HG03060 (cell line): ENCODE data around the gene KHDC4.

Experiments used
- ATAC-seq: cut with Tn5 transposase; IDR thresholded peaks from one replicate; pipeline ENCODE4 v1.9.1; 2021; ENCODE audit warnings: low read depth, moderate number of reproducible peaks; ENCODE audit not compliant: unreplicated experiment

The KHDC4 gene

DNA sequence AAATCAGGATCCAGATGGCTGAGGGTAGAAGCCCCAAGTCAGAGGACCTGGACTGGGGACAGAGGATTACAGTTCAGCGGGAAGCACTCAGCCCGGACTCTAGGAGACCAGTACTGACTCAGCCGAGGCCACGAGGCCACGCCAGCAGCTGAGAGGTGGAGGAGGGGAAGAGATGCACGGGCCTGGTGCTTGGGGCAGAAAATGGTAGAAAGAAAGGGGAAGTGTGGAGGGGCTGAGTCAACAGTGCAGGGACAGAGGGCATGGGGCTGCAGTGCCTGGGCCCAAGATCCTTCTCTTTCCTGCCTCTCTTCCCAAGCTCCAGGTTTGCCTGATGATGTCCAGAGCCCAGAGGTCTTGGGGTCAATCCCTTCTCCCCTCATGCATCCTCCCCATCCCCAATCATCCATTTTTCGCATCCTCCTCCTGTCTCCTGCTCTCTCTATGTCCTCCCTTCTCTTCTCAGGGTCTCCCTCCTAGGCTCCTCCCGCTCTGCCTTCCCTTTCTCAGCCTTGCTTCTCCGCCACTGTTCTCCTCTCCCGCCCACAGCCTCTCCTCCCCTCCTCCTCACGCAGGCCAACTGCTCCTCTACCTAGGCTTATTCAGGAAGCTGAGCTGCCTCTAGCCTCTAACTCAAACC is 36.4 kb upstream of the KHDC4 start:
- no peak for ATAC-seq

DNA sequence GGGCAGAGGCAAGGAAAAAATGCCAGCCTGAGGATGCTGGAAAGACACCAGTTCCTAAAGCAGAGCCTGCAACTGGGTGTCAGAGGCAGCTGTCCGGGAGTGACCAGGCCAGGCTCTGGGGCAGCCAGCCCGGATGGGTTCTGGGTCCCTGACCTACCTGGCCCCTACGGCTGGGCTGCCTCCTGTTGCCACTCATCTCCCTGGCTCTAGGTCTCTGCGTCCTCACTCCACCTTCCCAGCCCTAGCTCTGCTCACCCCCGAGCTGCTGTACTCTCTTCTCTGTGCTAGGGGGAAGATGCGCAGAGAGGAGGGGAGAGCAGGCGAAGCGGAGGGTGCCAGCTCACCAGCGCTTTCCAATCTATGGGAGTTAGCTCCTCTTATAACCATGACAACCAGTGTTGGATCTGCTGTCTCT is 35.2 kb upstream of the KHDC4 start:
- no peak for ATAC-seq

DNA sequence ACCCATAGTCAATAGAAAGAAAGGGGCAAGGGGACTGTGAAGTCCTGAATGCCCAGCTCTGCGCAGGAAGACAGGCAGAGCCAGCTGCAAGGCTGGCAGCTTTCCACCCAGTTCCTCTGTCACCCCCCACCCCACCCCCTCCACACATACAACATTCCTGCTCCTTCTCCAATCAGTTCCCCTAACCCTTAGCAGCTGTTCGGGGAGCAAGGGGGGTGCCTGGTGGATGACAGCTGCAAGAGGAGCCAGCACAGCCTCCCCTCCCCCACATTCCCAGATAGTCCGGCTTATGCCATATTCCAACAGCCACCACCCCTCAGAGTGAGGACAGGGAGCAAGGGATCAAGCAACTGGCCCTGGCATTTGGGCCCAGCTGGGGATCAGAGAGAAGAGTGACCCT is 34.5 kb upstream of the KHDC4 start:
- ATAC-seq = no peak

DNA sequence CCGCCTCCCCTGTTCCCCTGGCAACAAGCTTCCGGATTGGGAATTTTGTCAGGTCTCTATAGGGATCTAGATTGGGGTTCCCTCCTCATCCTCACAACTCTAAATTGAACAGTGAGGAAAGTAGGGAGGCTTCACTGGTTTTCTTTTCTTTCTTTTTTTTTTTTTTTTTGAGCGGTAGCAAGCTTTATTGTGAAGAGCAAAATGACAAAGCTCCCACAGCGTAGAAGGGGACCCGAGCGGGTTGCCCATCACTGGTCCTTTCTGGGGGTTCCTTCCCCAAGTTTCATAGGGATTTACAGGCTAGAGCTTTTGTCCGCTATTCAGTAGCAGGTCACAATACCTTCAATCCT is 33.8 kb upstream of the KHDC4 start:
- no peak for ATAC-seq

DNA sequence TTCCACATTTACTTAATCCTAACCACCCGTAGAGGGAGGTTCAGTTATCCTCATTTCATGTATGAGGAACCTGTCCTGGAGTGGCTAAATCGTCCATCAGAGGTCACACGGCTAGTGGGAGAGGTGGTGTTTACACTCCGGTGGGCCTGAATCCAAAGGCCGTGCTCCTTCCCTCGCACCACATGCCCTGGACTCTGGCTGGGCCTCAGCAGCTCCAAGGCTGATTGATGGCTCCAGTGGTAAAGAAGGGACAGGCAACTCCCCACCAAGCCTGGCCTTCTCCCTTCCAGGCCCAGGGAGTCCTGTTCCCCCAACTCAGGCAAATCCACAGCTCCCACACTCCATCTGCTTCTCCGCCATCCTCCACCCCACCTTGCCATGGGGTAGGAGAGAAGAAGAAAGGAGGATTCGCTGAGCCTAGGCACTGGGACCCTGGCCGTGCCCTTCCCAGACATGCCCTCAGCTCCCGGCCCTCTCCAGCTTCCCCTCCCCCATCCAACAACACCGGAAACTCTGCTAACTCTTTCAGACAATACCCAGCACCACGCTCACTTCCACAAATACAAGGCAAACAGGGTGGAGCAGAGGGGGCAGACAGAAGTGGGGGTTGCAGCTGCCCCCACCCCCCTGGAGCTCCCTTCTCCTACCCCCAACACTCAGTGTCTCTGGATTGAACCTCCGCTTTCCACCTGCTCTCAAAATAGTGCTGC is 33.3 kb upstream of the KHDC4 start:
- no peak for ATAC-seq

DNA sequence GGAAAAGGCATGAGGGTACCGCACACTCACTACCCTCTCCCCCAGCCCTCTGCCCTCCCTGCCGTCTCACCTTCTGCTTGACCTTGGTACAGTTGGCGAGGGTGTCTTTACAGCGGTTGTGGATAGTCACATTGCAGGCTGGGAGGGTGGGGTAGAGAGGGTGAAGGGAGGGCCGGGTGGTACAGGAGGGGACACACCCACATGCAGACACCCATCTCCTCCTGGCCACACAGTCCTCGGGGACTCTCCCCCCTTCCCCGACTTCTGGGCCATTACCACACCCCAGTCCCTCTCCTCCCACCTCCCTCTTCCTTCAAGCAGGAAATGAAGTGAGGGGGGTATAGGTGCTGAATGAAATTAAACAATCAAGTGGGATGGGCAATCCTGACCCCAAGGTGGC is 32.5 kb upstream of the KHDC4 start:
- ATAC-seq = no peak

DNA sequence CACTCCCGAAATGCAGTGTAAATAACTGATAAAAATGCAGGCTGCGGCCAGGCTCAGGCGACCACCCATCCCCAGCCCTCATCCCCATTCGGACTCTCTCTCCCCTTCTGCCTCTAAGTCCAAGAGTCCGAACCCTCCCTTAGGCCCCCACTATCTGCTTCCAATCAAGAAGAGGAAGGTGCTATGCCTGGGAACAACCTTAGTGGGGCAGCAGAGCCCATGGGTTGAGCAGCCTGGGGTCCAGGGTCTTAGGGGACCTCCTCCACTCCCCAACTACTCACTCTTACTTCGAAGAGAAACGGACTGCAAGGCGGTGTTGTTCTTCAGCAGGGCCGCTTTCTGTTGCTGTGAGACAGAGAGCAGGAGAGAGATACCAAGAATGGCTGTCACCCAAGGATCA is 31.9 kb upstream of the KHDC4 start:
- no peak for ATAC-seq

DNA sequence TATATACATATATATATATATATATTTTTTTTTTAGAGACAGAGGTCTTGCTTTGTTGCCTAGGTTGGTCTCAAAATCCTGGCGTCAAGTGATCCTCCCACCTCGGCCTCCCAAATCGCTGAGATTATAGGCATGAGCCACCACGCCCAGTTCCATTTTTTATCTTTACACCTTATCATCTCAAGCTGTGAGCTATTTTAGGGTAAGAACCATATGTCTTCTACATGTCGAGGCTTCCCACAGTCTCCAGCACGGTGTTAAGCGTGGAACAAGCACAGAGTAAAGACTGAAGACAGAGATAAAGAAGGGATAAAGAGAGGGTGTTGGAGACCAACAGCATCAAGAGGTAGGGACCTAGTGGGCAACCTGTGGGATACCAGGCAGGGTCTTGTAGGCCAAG is 30.0 kb upstream of the KHDC4 start:
- no peak for ATAC-seq

DNA sequence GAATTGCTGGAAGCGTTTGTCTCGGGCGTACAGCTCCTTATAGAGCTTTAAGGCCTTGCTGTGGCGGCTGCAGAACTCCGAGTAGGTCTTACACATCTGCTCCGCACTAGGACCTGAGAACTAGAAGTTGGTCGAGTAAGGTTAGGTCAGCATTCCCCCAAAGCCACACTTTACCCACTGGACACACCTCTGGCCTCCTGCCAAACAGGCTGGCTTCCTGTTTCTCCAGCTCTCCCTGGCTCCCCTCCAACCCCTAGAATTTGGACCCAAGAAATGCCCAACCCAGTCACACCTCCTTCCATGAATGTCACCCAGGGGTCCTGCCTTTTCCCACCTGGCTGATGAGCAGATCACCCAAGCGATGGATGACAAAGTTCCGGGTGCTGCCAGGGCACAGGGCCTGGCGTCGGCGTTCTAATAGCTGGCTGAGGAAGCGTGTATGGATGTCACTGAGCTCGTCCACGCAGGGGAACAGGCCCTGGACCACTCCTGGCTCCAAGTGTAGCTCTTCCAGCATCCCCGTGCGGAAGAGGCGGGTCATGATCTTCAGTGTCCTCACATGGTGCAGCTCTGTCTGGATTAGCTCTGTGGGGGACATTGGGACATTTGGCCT is 28.5 kb upstream of the KHDC4 start:
- ATAC-seq = no peak

DNA sequence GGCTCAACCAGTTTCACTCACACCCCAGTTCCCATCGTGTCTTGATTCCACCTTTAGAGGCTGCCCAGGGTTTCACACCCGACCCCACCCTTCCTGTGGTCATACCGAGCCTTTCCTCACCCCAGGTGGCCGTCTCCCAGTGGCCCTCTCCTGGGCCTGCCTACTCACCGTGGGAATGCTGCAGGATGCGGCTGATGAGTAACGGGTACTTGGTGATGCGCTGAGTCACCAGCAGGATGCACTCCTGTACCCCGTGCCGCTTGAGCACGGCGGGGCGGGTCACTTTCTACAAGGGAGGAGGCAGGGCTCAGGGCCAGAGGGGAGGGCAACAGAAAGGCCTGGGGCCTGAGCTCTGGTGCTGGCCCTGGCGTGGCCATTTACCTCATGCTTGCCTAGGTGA is 27.7 kb upstream of the KHDC4 start:
- ATAC-seq = no peak

DNA sequence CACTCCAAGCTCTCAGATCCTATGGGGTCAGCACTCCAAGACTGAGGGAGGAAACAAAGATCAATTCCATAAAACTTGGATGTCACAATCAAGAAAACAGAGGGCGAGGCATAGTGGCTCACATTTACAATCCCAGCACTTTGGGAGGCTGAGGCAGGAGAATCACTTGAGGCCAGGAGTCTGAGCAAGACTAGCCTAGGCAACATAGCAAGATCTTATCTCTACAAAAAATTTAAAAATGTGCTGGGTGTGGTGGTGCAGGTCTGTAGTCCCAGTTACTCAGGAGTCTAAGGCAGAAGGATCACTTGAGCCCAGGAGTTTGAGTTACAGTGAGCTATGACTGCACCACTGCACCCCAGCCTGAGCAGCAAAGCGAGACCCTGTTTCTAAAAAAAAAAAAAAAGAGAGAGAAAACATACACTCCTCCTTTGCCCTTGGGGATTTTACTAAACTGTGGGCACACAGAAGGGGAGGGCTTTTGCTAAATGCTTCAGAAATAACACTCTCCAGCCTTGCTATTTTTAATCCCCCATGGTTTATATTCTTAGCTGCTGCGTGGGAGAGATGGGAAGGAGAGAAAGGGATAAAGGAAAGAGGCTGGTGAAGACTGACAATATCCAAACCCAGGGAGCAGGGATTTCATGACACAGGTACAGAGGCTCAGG is 26.0 kb upstream of the KHDC4 start:
- no peak for ATAC-seq

DNA sequence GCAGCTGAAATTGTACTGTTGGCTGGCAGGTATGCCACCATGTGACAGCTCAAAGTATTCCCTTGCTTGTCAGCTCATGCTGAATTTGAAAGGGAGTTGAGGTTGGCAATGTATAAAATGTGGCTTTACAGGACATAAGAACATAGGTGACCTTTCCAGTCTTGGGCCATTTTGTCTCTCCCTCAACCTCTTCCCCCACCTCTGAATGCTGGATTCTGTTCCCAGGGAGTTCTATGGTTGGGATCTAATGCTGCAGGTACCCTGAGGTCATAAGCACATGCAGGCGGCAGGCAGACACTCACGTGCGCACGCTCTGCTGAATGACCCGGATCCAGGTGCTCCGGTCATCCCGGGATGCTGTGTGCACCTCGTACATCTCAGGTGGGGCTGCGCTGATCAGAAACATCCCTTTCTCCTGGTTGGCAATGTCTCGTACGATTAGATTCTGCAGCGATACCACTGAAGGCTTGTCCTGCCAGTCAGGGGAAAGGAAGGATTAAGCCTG is 23.2 kb upstream of the KHDC4 start:
- ATAC-seq = no peak

DNA sequence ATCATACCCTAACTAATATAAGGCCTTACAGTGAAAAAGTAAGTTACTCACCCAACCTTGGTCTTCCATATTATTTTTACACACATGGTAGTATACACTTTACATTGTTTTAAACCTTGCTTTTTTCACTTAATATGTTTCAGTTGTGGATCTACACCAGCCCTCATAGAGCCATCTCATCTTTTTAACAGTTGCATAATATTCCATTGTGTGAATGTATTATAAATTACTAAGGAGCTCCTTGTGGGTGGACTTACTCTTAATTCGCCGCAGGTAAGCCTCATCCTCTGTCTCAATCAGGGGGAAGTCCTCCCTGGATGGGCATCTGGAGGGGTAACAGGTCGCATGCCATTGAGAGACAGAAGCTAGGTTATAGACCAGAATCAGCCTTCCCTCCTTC is 20.4 kb upstream of the KHDC4 start:
- ATAC-seq = no peak

DNA sequence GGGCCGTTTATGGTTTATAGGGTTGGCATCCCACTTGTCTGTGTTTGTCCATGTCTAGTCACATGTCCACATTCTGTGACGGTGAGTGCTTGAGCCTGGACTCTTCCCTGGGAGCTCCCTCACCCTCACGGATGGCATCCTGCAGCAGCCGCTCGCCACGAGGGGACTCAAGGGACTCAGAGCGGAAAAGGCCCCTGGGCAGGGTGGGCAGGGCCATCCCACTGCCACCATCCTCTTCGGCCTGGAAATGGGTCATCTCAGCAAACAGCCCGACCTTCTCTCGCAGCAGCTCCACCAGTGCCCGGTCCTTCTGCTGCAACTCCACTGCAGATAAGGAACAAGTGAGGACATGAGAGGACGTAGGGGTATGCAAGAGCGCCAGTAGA is 18.3 kb upstream of the KHDC4 start:
- no peak for ATAC-seq

DNA sequence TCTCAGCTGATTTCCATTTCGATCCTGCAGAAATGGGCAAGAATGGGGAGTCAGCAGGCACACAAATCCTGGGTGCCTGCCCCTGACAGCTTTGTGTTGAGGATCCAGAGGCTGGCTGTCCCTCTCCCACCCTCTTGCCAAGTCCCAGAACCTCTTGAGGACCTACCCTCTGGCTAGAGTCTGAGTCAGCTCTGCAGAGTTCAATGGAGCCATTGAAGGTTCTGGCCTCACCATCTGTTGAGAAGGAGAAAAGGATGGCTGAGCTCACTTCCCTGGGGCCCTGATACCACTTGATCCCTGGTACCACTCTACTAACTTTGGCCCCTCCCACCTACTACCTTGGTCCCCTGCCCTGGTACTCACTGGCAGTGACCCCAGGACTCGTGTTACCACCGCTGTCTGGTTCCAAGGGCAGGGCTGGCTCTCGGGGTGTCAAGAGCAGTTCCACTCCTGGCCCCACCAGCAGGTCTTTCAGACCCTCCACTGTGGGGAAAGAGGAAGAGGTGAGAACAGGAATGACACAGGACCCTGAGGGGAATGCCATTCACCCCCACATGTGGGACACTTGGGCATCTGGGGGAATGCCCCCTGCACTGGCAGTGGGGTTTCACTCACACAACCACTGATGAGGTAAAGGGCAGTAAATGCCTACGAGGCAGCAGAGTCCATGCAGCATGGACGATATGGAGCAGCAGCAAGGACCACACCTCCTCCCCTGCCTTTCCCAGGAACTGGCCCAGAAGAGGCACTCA is 17.7 kb upstream of the KHDC4 start:
- ATAC-seq = no peak

DNA sequence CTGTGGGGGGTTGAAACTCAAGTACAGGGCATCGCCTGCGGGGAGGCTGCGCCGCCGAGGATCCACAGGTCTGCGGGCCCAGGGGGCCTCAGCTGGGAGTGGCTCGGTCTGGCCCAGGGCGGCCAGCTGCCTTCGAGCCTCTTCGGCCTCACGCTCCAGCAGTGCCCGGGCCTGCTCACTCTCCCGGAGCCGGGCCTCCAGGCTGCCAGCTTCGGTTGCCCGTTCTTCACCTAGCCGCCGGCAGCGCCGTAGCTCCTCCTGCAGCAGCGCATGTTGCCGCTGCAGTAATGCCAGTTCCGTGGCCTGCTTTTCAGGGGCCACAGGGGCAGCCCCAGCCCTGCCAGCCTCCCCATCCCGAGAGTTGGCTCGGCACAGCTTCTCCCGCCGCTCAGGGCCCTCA is 16.6 kb upstream of the KHDC4 start:
- no peak for ATAC-seq

DNA sequence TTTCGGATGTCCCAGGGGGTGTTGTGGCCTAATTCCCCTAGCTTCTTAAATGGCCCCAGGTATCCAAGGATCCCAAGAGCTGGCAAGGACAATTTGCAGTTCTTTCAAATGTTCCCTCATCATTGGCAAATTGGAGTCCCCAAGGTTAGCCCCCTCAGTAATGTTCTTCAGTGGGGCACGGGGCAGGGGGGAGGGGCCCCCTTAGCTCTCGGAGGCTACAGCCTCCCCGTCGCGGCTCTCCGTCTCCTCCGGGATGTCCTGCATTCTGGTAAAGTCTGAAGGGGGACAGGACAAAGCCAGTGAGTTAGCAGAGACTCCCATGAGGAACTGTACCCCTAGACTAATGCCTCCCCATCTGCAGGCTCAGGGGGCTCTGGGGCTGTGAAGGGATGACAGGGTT is 13.5 kb upstream of the KHDC4 start:
- no peak for ATAC-seq

DNA sequence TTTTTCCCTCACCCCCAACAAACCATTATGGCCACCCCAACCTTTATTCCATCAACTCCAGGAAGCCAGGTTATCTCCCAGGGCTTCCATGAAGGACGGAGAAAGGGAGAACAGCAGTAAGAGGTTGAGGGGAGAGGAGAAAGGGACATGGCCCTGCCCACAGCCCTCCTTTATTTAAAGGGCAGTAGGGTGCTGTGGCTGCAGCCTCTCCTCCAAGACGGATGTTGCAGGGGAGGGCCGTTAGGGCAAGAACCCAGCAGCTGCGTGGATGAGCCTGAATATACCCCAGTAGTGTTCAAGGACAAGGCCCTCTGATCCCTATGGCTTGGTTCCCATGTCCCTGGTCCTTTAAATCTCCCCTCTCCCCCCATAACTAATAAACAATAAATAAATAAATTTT is 13.1 kb upstream of the KHDC4 start:
- ATAC-seq = no peak

DNA sequence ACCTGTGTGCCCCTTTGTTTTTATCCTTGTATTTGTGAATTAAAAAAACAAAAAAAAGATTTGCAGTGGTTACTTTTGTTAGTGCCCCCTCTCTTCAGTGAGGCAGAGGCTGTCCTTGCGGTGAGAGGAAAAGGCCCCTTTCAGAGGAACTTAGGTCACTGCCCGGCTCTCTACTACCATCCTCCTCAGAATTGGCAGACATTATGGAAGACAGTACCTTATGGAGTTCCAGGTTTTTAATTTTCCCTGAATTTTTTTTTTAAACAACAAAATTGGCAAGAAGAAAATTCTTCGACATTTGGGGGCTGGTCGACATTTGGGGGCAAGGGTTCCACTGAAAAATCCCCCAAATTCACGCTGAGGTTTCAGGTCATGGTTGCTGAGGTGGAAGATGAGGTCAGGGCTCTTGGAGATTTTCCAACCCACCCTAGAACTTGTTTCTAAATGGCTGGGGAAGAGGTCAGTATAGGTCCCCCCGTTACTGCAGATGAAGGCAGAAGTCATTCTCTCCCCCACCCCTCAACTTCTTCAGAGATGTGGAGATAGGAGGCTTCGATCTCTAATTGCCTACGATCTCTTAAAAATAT is 12.5 kb upstream of the KHDC4 start:
- ATAC-seq = no peak

DNA sequence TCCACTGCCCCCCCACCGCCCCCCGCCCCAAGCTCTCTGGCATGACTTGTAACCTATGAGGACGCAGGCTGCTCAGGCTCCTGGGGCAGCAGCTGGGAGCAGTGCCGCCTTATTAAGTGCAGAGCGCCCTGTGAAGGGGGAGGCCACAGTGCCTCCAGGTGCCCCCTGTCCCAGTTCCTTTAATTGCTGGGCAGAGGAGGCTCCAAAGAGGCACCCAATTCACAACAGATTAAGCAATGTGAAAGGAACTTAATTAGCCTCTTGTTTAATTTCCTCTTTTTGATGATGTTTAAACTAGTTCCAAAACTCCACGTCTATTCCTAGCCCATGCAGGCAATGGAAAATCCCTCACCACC is 10.2 kb upstream of the KHDC4 start:
- ATAC-seq = no peak
